Small intestine (tissue), 7 donors: ENCODE results near the gene SLC13A3. TPM values are rescaled to one million over a fixed set of nuclear protein-coding genes. Genes with fewer than 3 reads are reported as not detected.

Experiments used
- DNase-seq, 2 donors: peaks; one replicate each; pipeline versions ENCODE4 v3.0.0 to v3.0.0-alpha.2; 2013
- FAIRE-seq: peaks from 2 replicates; lab custom pipeline; 2012; peaks lifted over from hg19 to GRCh38; lab: Jason Lieb, UNC
- H3K27ac ChIP-seq, 3 donors: one replicate each; pipeline ENCODE4 v1.5.1; 2013; ENCODE audit warnings: low read length in 2 of 3, mild to moderate bottlenecking in 2 of 3, control low read depth in 1 of 3, inconsistent platforms in 1 of 3, low read depth in 1 of 3, moderate library complexity in 1 of 3
- H3K27me3 ChIP-seq, 3 donors: one replicate each; pipeline ENCODE4 v1.6.1; 2013; ENCODE audit warnings: low read length in 3 of 3, inconsistent platforms in 1 of 3; ENCODE audit not compliant: control insufficient read depth in 3 of 3, insufficient read depth in 3 of 3
- H3K36me3 ChIP-seq, 3 donors: one replicate each; pipeline ENCODE4 v1.6.1; 2013; ENCODE audit warnings: low read length in 3 of 3, inconsistent platforms in 1 of 3, low read depth in 1 of 3, mild to moderate bottlenecking in 1 of 3, moderate library complexity in 1 of 3; ENCODE audit not compliant: control insufficient read depth in 3 of 3, insufficient read depth in 2 of 3
- H3K4me1 ChIP-seq, 3 donors: one replicate each; pipeline ENCODE4 v1.6.1; 2013; ENCODE audit warnings: low read length in 2 of 3, inconsistent platforms in 1 of 3, low read depth in 1 of 3, mild to moderate bottlenecking in 1 of 3, moderate library complexity in 1 of 3; ENCODE audit not compliant: control insufficient read depth in 3 of 3, insufficient read depth in 2 of 3
- H3K4me3 ChIP-seq, 3 donors: one replicate each; pipeline ENCODE4 v1.5.1; 2013; ENCODE audit warnings: low read length in 3 of 3, control low read depth in 1 of 3, inconsistent platforms in 1 of 3, low read depth in 1 of 3, mild to moderate bottlenecking in 1 of 3, moderate library complexity in 1 of 3
- H3K9me3 ChIP-seq, 2 donors: one replicate each; pipeline ENCODE4 v1.6.1; 2013; ENCODE audit warnings: low read depth in 1 of 2, low read length in 1 of 2; ENCODE audit not compliant: control insufficient read depth in 2 of 2, insufficient read depth in 1 of 2
- WGBS, 3 donors: extraction: QIAGEN DNeasy Blood & Tissue Kit; methylation state at CpG; one replicate each; pipeline ENCODE4 v1.1.7; 2013; 5-methylcytosine and 5-hydroxymethylcytosine counted together
- polyA plus RNA-seq, 4 donors: library from polyadenylated mRNA; stranded (reverse) in 3 of 4; unstranded in 1 of 4; fragments of 200-250 nt in 3 of 4; fragments of 120-200 nt in 1 of 4; gene quantifications; one replicate each; pipeline versions ENCODE4 v1.2.1 to v1.2.3, GENCODE V29; 2013
- donor health status: healthy with polysubstance abuse.
- donor health status: control.
- donor health status: control.
- donor health status: Bipolar disorder and iron deficiency.
- donor health status: healthy.

The SLC13A3 gene
- polyA plus RNA-seq, 4 donors = 0.39 to 2.9 (median 0.54) TPM; not detected in 1

DNA sequence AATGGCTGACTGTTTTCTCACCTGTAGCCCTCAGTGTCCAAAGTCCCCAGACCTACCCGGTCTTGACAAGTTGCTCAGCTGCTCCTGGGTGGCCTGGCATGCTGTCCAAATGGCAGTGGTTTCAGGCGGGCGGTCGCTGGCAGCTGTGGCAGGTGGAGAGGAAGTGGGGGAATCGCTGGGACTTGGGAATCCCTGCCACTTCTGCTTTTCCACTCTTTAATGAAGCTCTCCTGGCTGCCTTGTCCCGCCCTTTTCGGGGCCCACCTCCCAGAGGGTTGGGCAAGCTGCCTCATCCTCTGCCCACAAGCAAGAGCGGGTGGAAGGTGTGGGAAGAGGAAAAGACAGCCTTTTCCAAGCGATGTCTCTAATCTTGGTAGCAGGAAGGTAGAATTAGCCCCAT is 100.8 kb downstream of the SLC13A3 start, which contains the start of gene OCSTAMP:
Gene OCSTAMP, minus strand, starts transcription at position 194 of the 400 bp plus-strand sequence. Its CDS starts 94 bp downstream, at position 100.
- Histone ChIP-seq H3K36me3 (no peaks in the 10 kb centered on the region), H3K27me3 (peaks cover 0 to 2% (median 0%) of the 10 kb centered on the region in 3 donors), H3K9me3 (no peaks in the 10 kb centered on the region), H3K4me1 (peaks cover 0 to 5% (median 0%) of the 10 kb centered on the region in 3 donors), H3K27ac (no peak within 1 kb of the TSS), H3K4me3 (no peak within 1 kb of the TSS)
- FAIRE-seq = no peak
- 56 to 63% (median 61%) methylated on average over 9 of the region's 9 CpGs for WGBS, 3 donors
- no peak for DNase-seq

DNA sequence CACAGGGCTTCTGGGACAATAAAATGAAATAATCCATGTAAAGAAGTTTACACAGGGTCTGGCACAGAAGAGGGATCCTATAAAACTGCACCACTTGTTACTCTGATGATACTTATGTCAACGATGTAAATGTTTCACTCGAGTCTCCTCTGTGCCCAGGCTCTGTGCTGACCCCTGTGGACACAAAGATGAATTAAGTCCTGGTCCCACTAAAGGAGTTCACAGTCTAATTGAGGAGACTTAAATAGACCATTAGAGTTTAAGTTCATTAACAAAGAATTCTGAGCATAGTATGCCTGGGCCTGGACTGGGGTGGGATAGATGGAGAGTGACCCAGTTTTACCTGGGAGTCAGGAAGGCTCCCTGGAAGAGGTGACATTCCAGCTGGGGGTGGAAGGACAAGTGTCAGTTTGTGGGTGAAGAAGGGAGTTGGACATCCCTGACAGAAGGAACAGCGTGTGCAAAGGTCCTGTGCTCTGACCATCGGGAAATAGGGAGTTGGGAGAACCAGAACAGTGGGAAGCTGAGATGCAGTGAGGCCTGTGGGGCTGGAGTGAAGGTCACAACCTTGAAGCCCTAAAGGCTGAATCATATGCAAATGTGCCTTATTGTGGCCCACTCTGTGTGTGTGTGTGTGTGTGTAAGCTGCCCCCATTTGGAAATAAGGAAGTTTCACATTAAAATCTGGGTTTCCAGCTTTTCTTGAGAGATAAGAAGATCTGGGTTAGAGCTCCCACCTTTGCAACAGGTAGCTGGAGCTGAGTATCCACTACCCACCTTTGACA is 101.9 kb downstream of the SLC13A3 start:
- H3K9me3 ChIP-seq = no peaks in the 10 kb centered on the region
- no peak for FAIRE-seq
- H3K27me3 ChIP-seq = peaks cover 0 to 2% (median 0%) of the 10 kb centered on the region in 3 donors
- no peak overlapping the region for H3K4me3 ChIP-seq
- H3K4me1 ChIP-seq = peaks cover 0 to 5% (median 0%) of the 10 kb centered on the region in 3 donors
- WGBS, 3 donors = 77 to 82% (median 81%) methylated on average over 4 of the region's 4 CpGs
- DNase-seq = no peak
- H3K36me3 ChIP-seq = no peaks in the 10 kb centered on the region
- no peak overlapping the region for H3K27ac ChIP-seq

DNA sequence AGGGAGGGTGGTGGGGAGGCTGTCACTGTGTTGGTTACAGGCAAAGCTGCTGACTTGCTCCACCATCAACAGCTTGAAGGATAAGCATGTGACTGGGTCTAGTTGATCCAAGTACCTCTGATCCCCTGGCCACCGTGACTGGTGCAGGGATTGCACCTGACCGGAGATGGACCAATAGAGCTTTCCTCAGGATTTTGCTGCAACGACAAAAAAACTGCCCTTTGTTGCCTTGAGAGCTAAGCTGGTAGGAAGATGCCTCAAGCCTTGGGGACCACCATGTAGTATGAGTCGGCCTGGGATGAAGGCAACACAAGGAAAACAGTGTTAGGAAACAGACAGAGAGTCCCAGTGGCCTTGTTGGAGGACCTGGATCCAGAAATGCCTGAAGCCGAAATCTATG is 102.6 kb downstream of the SLC13A3 start:
- Histone ChIP-seq H3K27ac (no peak overlapping the region), H3K36me3 (no peaks in the 10 kb centered on the region), H3K4me3 (no peak overlapping the region), H3K4me1 (peaks cover 0 to 5% (median 0%) of the 10 kb centered on the region in 3 donors), H3K9me3 (no peaks in the 10 kb centered on the region), H3K27me3 (peaks cover 0 to 2% (median 0%) of the 10 kb centered on the region in 3 donors)
- DNase-seq (no peak), FAIRE-seq (no peak)
- WGBS, 3 donors = 81 to 86% (median 85%) methylated on average over 5 of the region's 5 CpGs

DNA sequence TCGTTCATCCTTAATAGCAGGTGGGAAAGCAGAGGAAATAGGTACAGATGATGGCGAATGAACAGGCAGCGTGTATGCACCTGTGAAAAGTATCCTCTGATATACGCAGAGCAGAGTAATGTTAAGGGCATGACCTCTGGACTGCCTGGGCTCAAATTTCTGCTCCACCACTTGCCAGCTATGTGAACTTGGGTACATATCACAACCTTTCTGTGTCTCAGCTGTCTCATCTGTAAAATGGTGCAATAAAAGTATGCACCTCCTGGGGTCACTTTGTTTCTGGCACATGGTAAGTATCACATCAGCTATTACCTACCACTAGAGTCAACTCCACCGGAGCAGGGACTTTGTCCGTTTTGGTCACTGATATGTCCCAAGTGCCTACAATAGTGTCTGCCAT is 103.3 kb downstream of the SLC13A3 start:
- 73 to 82% (median 79%) methylated on average over 6 of the region's 6 CpGs for WGBS, 3 donors

DNA sequence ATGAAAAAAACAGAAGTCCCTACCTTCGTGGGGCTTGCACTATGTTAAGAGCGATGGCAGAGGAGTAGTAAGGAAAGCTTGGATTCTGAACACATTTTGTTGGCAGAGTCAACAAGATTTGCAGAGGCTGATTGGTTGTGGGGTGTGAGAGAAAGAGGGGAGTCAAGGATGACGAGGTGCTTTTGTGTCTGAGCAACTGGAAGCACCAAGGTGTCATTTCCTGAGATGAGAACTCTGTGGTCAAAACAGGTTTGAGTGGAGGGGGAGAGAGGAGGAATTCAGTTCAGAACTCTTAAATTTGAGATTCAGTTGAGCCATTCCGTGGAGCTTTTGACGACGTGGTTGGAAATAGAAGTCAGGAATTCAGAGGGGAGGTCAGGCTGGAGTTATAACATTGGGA is 104.3 kb downstream of the SLC13A3 start:
- FAIRE-seq (no peak), DNase-seq (no peak)
- peaks cover 0 to 2% (median 0%) of the 10 kb centered on the region in 3 donors for H3K27me3 ChIP-seq
- H3K9me3 ChIP-seq = no peaks in the 10 kb centered on the region
- no peaks in the 10 kb centered on the region for H3K4me1 ChIP-seq
- 74 to 76% (median 76%) methylated on average over 6 of the region's 6 CpGs for WGBS, 3 donors
- no peaks in the 10 kb centered on the region for H3K36me3 ChIP-seq
- no peak overlapping the region for H3K4me3 ChIP-seq
- no peak overlapping the region for H3K27ac ChIP-seq

More for the DNA sequence above, 103.3 kb downstream of the SLC13A3 start:
- DNase-seq = no peak
- Histone ChIP-seq H3K9me3 (no peaks in the 10 kb centered on the region), H3K4me1 (peaks cover 0 to 5% (median 0%) of the 10 kb centered on the region in 3 donors), H3K27ac (no peak overlapping the region), H3K36me3 (no peaks in the 10 kb centered on the region), H3K27me3 (peaks cover 0 to 2% (median 0%) of the 10 kb centered on the region in 3 donors), H3K4me3 (no peak overlapping the region)
- FAIRE-seq = no peak

DNA sequence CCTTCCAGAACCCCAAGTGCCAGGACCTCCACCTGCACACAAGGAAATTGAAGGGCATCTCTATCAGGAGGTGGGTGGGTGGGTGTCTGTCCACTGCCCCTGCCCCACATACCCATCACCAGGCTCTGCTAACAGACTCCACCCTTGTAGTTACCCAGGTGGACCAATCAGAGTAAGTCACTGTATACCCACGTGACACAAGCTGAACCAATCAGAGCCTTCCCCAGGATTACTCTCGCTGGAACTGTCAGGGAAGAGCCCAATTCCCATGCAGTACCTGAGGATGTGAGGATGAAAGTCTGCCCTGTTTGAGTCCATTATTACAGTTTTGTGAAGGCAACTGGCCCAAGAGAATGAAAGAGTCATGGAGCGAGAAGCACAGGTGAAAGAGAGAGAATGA is 105.0 kb downstream of the SLC13A3 start:
- Histone ChIP-seq H3K4me1 (no peaks in the 10 kb centered on the region), H3K4me3 (no peak overlapping the region), H3K27ac (no peak overlapping the region), H3K27me3 (peaks cover 0 to 4% (median 1%) of the 10 kb centered on the region in 3 donors), H3K9me3 (no peaks in the 10 kb centered on the region), H3K36me3 (no peaks in the 10 kb centered on the region)
- no peak for FAIRE-seq
- WGBS, 3 donors = 74 to 86% (median 75%) methylated on average over 3 of the region's 3 CpGs
- DNase-seq = no peak

DNA sequence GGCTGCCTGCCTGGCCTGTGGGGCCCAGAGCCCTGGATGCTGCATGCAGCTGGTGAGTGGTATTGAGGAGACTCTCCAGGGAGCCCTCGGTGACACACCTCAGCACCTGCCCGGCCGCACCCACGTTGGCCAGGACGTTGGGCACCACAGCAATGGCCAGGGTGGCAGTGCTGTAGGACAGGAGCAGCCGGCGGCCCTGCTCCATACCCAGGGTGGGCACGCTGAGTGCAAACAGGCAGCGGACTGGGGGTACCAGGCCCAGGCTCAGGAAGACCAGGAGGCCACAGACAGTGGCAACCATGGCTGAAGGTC is 105.5 kb downstream of the SLC13A3 start:
- Histone ChIP-seq H3K36me3 (no peaks in the 10 kb centered on the region), H3K27ac (no peak overlapping the region), H3K9me3 (no peaks in the 10 kb centered on the region), H3K4me1 (no peaks in the 10 kb centered on the region), H3K27me3 (peaks cover 0 to 7% (median 2%) of the 10 kb centered on the region in 3 donors), H3K4me3 (no peak overlapping the region)
- WGBS, 3 donors = 80 to 95% (median 90%) methylated on average over 6 to 9 of the region's 9 CpGs
- FAIRE-seq (no peak), DNase-seq (no peak)

DNA sequence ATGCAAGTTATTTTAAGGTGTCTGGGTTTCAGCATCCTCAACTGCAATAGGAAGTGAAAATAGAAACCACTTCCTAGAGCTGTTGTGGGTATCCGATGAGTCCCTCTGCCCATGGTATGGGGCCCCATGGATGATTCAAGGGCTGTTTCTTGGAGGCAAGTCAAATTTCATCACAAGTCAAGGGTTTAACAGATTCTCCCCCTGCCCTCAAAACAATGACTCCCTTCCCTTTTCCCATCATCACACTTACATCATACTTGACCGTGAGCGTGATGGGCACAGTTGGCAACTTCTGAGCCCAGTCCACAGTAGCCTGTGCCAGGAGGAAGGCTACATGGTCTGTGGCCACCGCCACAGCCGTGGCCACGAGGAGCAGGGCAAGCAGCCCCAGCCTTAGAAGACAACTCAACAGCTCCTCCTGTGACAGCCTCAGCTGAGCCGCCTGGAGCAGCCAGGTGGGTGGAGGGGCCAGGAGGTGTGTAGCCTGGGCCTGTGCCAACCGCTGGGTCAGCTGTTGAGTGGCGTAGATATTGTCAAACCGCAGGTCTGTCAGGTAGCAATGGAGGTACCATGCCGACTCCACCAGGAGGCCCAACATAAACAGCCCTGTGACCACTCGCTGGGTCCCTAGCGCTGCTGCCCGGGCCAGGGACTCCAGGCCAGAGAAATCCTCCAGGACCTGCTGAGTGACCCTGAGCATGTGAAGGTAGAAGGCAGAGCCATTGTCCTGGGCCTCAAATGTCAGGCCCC is 106.0 kb downstream of the SLC13A3 start:
- WGBS, 3 donors = 79 to 84% (median 80%) methylated on average over 14 of the region's 14 CpGs
- FAIRE-seq = no peak
- H3K36me3 ChIP-seq = no peaks in the 10 kb centered on the region

More for the DNA sequence above, 106.0 kb downstream of the SLC13A3 start:
- no peak overlapping the region for H3K4me3 ChIP-seq
- no peak for DNase-seq
- H3K4me1 ChIP-seq = no peaks in the 10 kb centered on the region
- peaks cover 0 to 7% (median 2%) of the 10 kb centered on the region in 3 donors for H3K27me3 ChIP-seq
- no peak overlapping the region for H3K27ac ChIP-seq
- no peaks in the 10 kb centered on the region for H3K9me3 ChIP-seq
